Activated T-cell treated with anti-CD3 and anti-CD28 coated beads, Interleukin-2, amount 50 U/mL, for 72 hours (primary cell): Measurements from ENCODE around the gene PRKAR1B. TPM values are rescaled to one million over a fixed set of nuclear protein-coding genes. Genes with fewer than 3 reads are reported as not detected.

Experiments used
- ATAC-seq, 2 donors: fragments of 150-1000 bp; cut with Tn5 transposase; replicated peaks in 1 of 2; 2 replicates each; pipeline ENCODE4 v1.10.0; 2021; ENCODE audit warnings: moderate library complexity in 2 of 2, mild to moderate bottlenecking in 1 of 2
- DNase-seq, 2 donors: peaks; one replicate each; pipeline ENCODE4 v3.0.0; 2021 to 2022; ENCODE audit warnings: mixed read lengths in 1 of 2
- H3K27ac Mint-ChIP-seq: one replicate; pipeline ENCODE4 v1.8.0; 2022; ENCODE audit warnings: mild to moderate bottlenecking, moderate library complexity, mixed read lengths
- H3K27me3 Mint-ChIP-seq: one replicate; pipeline ENCODE4 v1.8.0; 2022; ENCODE audit warnings: low read depth, mixed read lengths
- H3K36me3 Mint-ChIP-seq, 2 donors: one replicate each; pipeline ENCODE4 v1.8.0; 2022; ENCODE audit warnings: mixed read lengths in 2 of 2, mild to moderate bottlenecking in 1 of 2; ENCODE audit not compliant: insufficient read depth in 2 of 2
- H3K4me1 Mint-ChIP-seq: one replicate; pipeline ENCODE4 v1.8.0; 2022; ENCODE audit warnings: low read depth, mixed read lengths
- H3K4me3 Mint-ChIP-seq, 2 donors: one replicate each; pipeline ENCODE4 v1.8.0; 2022; ENCODE audit warnings: mild to moderate bottlenecking in 2 of 2, mixed read lengths in 2 of 2, moderate library complexity in 2 of 2
- H3K9me3 Mint-ChIP-seq, 2 donors: one replicate each; pipeline ENCODE4 v1.8.0; 2022; ENCODE audit warnings: mixed read lengths in 2 of 2
- total RNA-seq, 2 donors: library from RNA; stranded (reverse); gene quantifications; one replicate each; pipeline ENCODE4 v1.2.3, GENCODE V29; 2022

Gene PRKAR1B
- total RNA-seq, 2 donors from 2014 or later = 33.6 to 43.5 TPM

- DNase-seq (no peak), ATAC-seq (no peak)
- H3K4me3 Mint-ChIP-seq = no peak overlapping the region
- peaks cover 5% of the 10 kb centered on the region in 2 donors for H3K9me3 Mint-ChIP-seq
- H3K27me3 Mint-ChIP-seq = no peaks in the 10 kb centered on the region
- H3K4me1 Mint-ChIP-seq = no peaks in the 10 kb centered on the region
- no peak overlapping the region for H3K27ac Mint-ChIP-seq
- peaks cover 5 to 20% of the 10 kb centered on the region in 2 donors for H3K36me3 Mint-ChIP-seq
Measured at GRCh38 chr7:701086-701671, 25.9 kb downstream of the PRKAR1B start.

- H3K4me1 Mint-ChIP-seq = no peaks in the 10 kb centered on the region
- no peak for ATAC-seq
- no peak overlapping the region for H3K4me3 Mint-ChIP-seq
- H3K27ac Mint-ChIP-seq = no peak overlapping the region
- peaks cover 5 to 19% of the 10 kb centered on the region in 2 donors for H3K36me3 Mint-ChIP-seq
- H3K9me3 Mint-ChIP-seq = peaks cover 5% of the 10 kb centered on the region in 2 donors
- no peaks in the 10 kb centered on the region for H3K27me3 Mint-ChIP-seq
- DNase-seq = no peak
Measured at GRCh38 chr7:699476-700170, 27.5 kb downstream of the PRKAR1B start.

GRCh38 chr7:698515-699475 is 28.3 kb downstream of the PRKAR1B start:
- H3K4me1 Mint-ChIP-seq = no peaks in the 10 kb centered on the region
- H3K27me3 Mint-ChIP-seq = no peaks in the 10 kb centered on the region
- H3K4me3 Mint-ChIP-seq = no peak overlapping the region
- H3K36me3 Mint-ChIP-seq = peaks cover 5 to 19% of the 10 kb centered on the region in 2 donors
- H3K9me3 Mint-ChIP-seq = peaks cover 5% of the 10 kb centered on the region in 2 donors
- DNase-seq (no peak), ATAC-seq (no peak)
- H3K27ac Mint-ChIP-seq = no peak overlapping the region

GRCh38 chr7:696812-697551 is 30.1 kb downstream of the PRKAR1B start:
- Mint-ChIP-seq H3K9me3 (peaks cover 0 to under 1% of the 10 kb centered on the region in 2 donors), H3K27me3 (no peaks in the 10 kb centered on the region), H3K27ac (no peak overlapping the region), H3K4me1 (no peaks in the 10 kb centered on the region), H3K36me3 (peaks cover 0 to 15% of the 10 kb centered on the region in 2 donors), H3K4me3 (no peak overlapping the region)
- DNase-seq (no peak), ATAC-seq (no peak)

GRCh38 chr7:696426-696811 is 30.7 kb downstream of the PRKAR1B start:
- Mint-ChIP-seq H3K4me3 (no peak overlapping the region), H3K36me3 (peaks cover 0 to 16% of the 10 kb centered on the region in 2 donors), H3K9me3 (peaks cover 2 to 3% of the 10 kb centered on the region in 2 donors), H3K27ac (no peak overlapping the region), H3K4me1 (no peaks in the 10 kb centered on the region), H3K27me3 (no peaks in the 10 kb centered on the region)
- DNase-seq (no peak), ATAC-seq (no peak)

GRCh38 chr7:693280-693679 is 33.8 kb downstream of the PRKAR1B start:
- Mint-ChIP-seq H3K4me1 (no peaks in the 10 kb centered on the region), H3K27ac (no peak overlapping the region), H3K36me3 (peaks cover 6 to 29% of the 10 kb centered on the region in 2 donors), H3K9me3 (peaks cover 4 to 8% of the 10 kb centered on the region in 2 donors), H3K4me3 (no peak overlapping the region), H3K27me3 (no peaks in the 10 kb centered on the region)
- DNase-seq = no peak
- ATAC-seq = no peak

- ATAC-seq (no peak), DNase-seq (no peak)
- H3K27ac Mint-ChIP-seq = no peak overlapping the region
- peaks cover 15 to 41% of the 10 kb centered on the region in 2 donors for H3K36me3 Mint-ChIP-seq
- no peaks in the 10 kb centered on the region for H3K27me3 Mint-ChIP-seq
- no peak overlapping the region for H3K4me3 Mint-ChIP-seq
- H3K9me3 Mint-ChIP-seq = peaks cover 12 to 18% of the 10 kb centered on the region in 2 donors
- H3K4me1 Mint-ChIP-seq = no peaks in the 10 kb centered on the region
Measured at GRCh38 chr7:691361-692045, 35.6 kb downstream of the PRKAR1B start.

GRCh38 chr7:690478-691360 is 36.4 kb downstream of the PRKAR1B start:
- H3K9me3 Mint-ChIP-seq = peaks cover 13 to 19% of the 10 kb centered on the region in 2 donors
- DNase-seq = no peak
- H3K4me1 Mint-ChIP-seq = no peaks in the 10 kb centered on the region
- no peaks in the 10 kb centered on the region for H3K27me3 Mint-ChIP-seq
- no peak overlapping the region for H3K4me3 Mint-ChIP-seq
- no peak overlapping the region for H3K27ac Mint-ChIP-seq
- no peak for ATAC-seq
- peaks cover 16 to 46% of the 10 kb centered on the region in 2 donors for H3K36me3 Mint-ChIP-seq

GRCh38 chr7:685540-685939 is 41.5 kb downstream of the PRKAR1B start:
- no peak for DNase-seq
- Mint-ChIP-seq H3K27ac (no peak overlapping the region), H3K36me3 (peaks cover 29 to 49% of the 10 kb centered on the region in 2 donors), H3K9me3 (peaks cover 14 to 26% of the 10 kb centered on the region in 2 donors), H3K4me3 (no peak overlapping the region), H3K4me1 (no peaks in the 10 kb centered on the region), H3K27me3 (no peaks in the 10 kb centered on the region)
- no peak for ATAC-seq

GRCh38 chr7:684416-684815 is 42.7 kb downstream of the PRKAR1B start:
- Mint-ChIP-seq H3K4me1 (no peaks in the 10 kb centered on the region), H3K27me3 (no peaks in the 10 kb centered on the region), H3K9me3 (peaks cover 13 to 26% of the 10 kb centered on the region in 2 donors), H3K36me3 (peaks cover 32 to 47% of the 10 kb centered on the region in 2 donors), H3K27ac (no peak overlapping the region), H3K4me3 (no peak overlapping the region)
- no peak for DNase-seq
- no peak for ATAC-seq

- Mint-ChIP-seq H3K9me3 (peaks cover 13 to 24% of the 10 kb centered on the region in 2 donors), H3K27me3 (no peaks in the 10 kb centered on the region), H3K27ac (no peak overlapping the region), H3K4me1 (no peaks in the 10 kb centered on the region), H3K4me3 (no peak overlapping the region), H3K36me3 (peaks cover 30 to 45% of the 10 kb centered on the region in 2 donors)
- ATAC-seq = no peak
- no peak for DNase-seq
Measured at GRCh38 chr7:683526-684205, 43.4 kb downstream of the PRKAR1B start.
